ENCODE measurements around the gene SEMA5B. TPM values are rescaled to one million over a fixed set of nuclear protein-coding genes. Genes with fewer than 3 reads are reported as not detected.

SEMA5B gene
- total and polyA plus RNA-seq, 2 of the 4 experiments (the other 2 are of a cell fraction), result not detected

GRCh38 chr3:122911901-122912300 lies 115.7 kb downstream of the SEMA5B start:
- TF ChIP-seq BHLHE40 (IDR thresholded peaks at IDR 0.05; ENCODE audit: low read depth, low read length) (no peak), RFX5 (IDR thresholded peaks at IDR 0.05; ENCODE audit: low read depth, low read length) (no peak), MAFK (IDR thresholded peaks at IDR 0.05; ENCODE audit: low read depth, low read length) (no peak), SMC3 (IDR thresholded peaks at IDR 0.05; ENCODE audit: low read depth, low read length) (no peak), MAZ (IDR thresholded peaks at IDR 0.05; ENCODE audit: borderline replicate concordance, low read depth, low read length) (no peak), RCOR1 (IDR thresholded peaks at IDR 0.05; ENCODE audit: insufficient replicate concordance, low read length) (no peak), ELK1 (IDR thresholded peaks at IDR 0.05; ENCODE audit: borderline replicate concordance, low read depth, low read length) (no peak), RAD21 (IDR thresholded peaks at IDR 0.05; ENCODE audit: low read length) (no peak), CHD1 (IDR thresholded peaks at IDR 0.05; ENCODE audit: low read depth, low read length) (no peak), MXI1 (IDR thresholded peaks at IDR 0.05; ENCODE audit: borderline replicate concordance, low read depth, low read length) (no peak), CEBPB (IDR thresholded peaks at IDR 0.05; ENCODE audit: low read depth, low read length) (no peak), POLR2A (IDR thresholded peaks at IDR 0.05; ENCODE audit: low read depth, low read length) (no peak), CTCF (conservative IDR thresholded peaks at IDR 0.05; ENCODE audit: low read depth, low read length) (no peak), NFE2L2 (IDR thresholded peaks at IDR 0.05; ENCODE audit: low read depth, low read length) (no peak)
- no peaks in the 10 kb centered on the region for H4K20me1 ChIP-seq (ENCODE audit: insufficient read depth, low read length)
- H3K36me3 ChIP-seq (ENCODE audit: control insufficient read depth, insufficient read depth, low read length), result no peaks in the 10 kb centered on the region
- H3K9me3 ChIP-seq (ENCODE audit: control insufficient read depth, insufficient read depth, low read length), result no peaks in the 10 kb centered on the region; the same call in 1 of the 2 replicates
- H2BK120ac ChIP-seq (ENCODE audit: low read depth, low read length), result no peak overlapping the region
- no peak overlapping the region for H3K56ac ChIP-seq (ENCODE audit: extremely low read depth, insufficient read depth, low read length)
- H2BK15ac ChIP-seq (ENCODE audit: low read depth, low read length), result no peak overlapping the region
- H4K91ac ChIP-seq (ENCODE audit: insufficient read depth, low read depth, low read length), result no peak overlapping the region
- POLR2A ChIA-PET (ENCODE audit: unreplicated experiment), result no interaction called here
- no peak overlapping the region for H3K27ac ChIP-seq (ENCODE audit: insufficient read depth, low read length)
- H3K4ac ChIP-seq (ENCODE audit: low read depth, low read length), result no peak overlapping the region
- no peaks in the 10 kb centered on the region for H3K4me1 ChIP-seq (ENCODE audit: control insufficient read depth, insufficient read depth, low read length)
- H3K79me1 ChIP-seq (ENCODE audit: low read depth in 1 of 2, low read length in 2 of 2), result no peaks in the 10 kb centered on the region
- H3K4me2 ChIP-seq (ENCODE audit: low read depth, low read length), result no peak overlapping the region
- WGBS, 2 experiments (ENCODE audit: extremely low coverage in 2 of 2, insufficient read length in 1 of 2), result 67% methylated on average over 3 of the region's 16 CpGs; no CpG with 5 or more reads in 1 of the 2 experiments
- no peak overlapping the region for H3K14ac ChIP-seq (replicated peaks; ENCODE audit: low read depth, low read length)
- dilution Hi-C loops (cut with HindIII; ENCODE audit: low sequenced_read_pairs, unreplicated experiment), result no loop called here
- BruUV-seq (replicated peaks), result no TSS peak
- no peak overlapping the region for H3K18ac ChIP-seq (ENCODE audit: low read depth, low read length)
- H3K9ac ChIP-seq (ENCODE audit: low read depth, low read length), result no peak overlapping the region
- no peak overlapping the region for H4K5ac ChIP-seq (ENCODE audit: low read depth, low read length)
- DNase-seq (no peak), ATAC-seq (ENCODE audit: low read depth) (no peak)
- no peak overlapping the region for H3K4me3 ChIP-seq (ENCODE audit: insufficient read depth, low read depth, low read length)
- H2BK20ac ChIP-seq (ENCODE audit: low read depth, low read length), result no peak overlapping the region
- H2AK9ac ChIP-seq (replicated peaks; ENCODE audit: low read depth, low read length, poor library complexity), result no peak overlapping the region
- no peak overlapping the region for H2AFZ ChIP-seq (replicated peaks; ENCODE audit: low read length, poor library complexity)
- H3K9me1 ChIP-seq (ENCODE audit: insufficient read depth, low read length), result no peaks in the 10 kb centered on the region
- intact Hi-C loops (cut with micrococcal nuclease), result no loop called here
- H4K8ac ChIP-seq (ENCODE audit: low read depth in 2 of 2, low read length in 2 of 2), result no peak overlapping the region
- in situ Hi-C loops (cut with MboI; ENCODE audit: low sequenced_read_pairs), result no loop called here
- H3K27me3 ChIP-seq (ENCODE audit: control insufficient read depth, insufficient read depth, low read length), result peaks cover 66% of the 10 kb centered on the region
- no peak overlapping the region for H2BK5ac ChIP-seq (ENCODE audit: low read depth, low read length, poor library complexity, severe bottlenecking)
- H3K23ac ChIP-seq (ENCODE audit: low read depth, low read length), result no peak overlapping the region
- H2AK5ac ChIP-seq (ENCODE audit: low read depth, low read length), result no peak overlapping the region
- CTCF ChIA-PET, result no interaction called here

Data from IMR-90 (cell line).